HCT116 (cell line): ENCODE data around the gene CDH4. TPM values are rescaled to one million over a fixed set of nuclear protein-coding genes. Genes with fewer than 3 reads are reported as not detected.

Experiments used
- ATAC-seq: fragments of 200-7000 bp; cut with Tn5 transposase; 2 replicates; pipeline ENCODE4 v1.9.1; 2020; ENCODE audit warnings: mild to moderate bottlenecking, moderate library complexity
- BruUV-seq: library from RNA; stranded (reverse); fragments of 400-500 nt; replicated peaks from 2 replicates; lab custom pipeline; 2021; lab: Mats Ljungman, UMichigan
- CTCF ChIA-PET: fragments of 300-600 bp; sonication (Branson Sonifier 250); formaldehyde crosslinking; loops from one replicate; lab custom pipeline; 2021; ENCODE audit warnings: antibody characterized with exemption; lab: Charles Lee
- POLR2A ChIA-PET: fragments of 300-600, 350-600 bp; sonication (Branson Sonifier 250); formaldehyde crosslinking; loops from one replicate; lab custom pipeline; 2021; ENCODE audit warnings: antibody characterized with exemption; lab: Charles Lee
- RAD21 ChIA-PET, 2 experiments: fragments of 300-600 bp; sonication (Branson Sonifier 250); formaldehyde crosslinking; loops; one replicate each; lab custom pipeline; 2023; ENCODE audit warnings: low total read pairs in 2 of 2; ENCODE audit not compliant: uncharacterized antibody in 2 of 2, unreplicated experiment in 2 of 2, low non-redundant PET in 1 of 2; lab: Charles Lee
- DNase-seq: peaks from one replicate; pipeline ENCODE4 v3.0.0-alpha.2; 2010; ENCODE audit warnings: low read depth, low spot score
- H2AFZ ChIP-seq: fragments of 200-600 bp; shearing (Covaris generic), sonication (generic); 2 replicates; pipeline ENCODE4 v1.6.1; 2017; ENCODE audit warnings: low read depth, mixed run types, mixed read lengths, antibody characterized with exemption, low read length; ENCODE audit not compliant: poor library complexity, severe bottlenecking
- H3K27ac ChIP-seq: 2 replicates; pipeline ENCODE4 v1.5.1; 2012; ENCODE audit warnings: low read depth, low read length
- H3K27me3 ChIP-seq: fragments of 200-600 bp; sonication (generic); 2 replicates; pipeline ENCODE4 v1.6.1; 2016; ENCODE audit warnings: mixed run types, low read length, mixed read lengths; ENCODE audit not compliant: insufficient read depth
- H3K36me3 ChIP-seq, 2 experiments: fragments of 200-500 bp in 1 of 2; fragments of 200-600 bp in 1 of 2; sonication (Bioruptor generic) in 1 of 2; sonication (generic) in 1 of 2; 2 replicates each; pipeline versions ENCODE4 v1.5.1 to v1.6.1; 2014 to 2016; ENCODE audit warnings: low read length in 2 of 2, inconsistent platforms in 1 of 2, mixed read lengths in 1 of 2, mixed run types in 1 of 2; ENCODE audit not compliant: insufficient read depth in 2 of 2, control insufficient read depth in 1 of 2
- H3K4me1 ChIP-seq, 2 experiments: fragments of 200-600 bp in 1 of 2; sonication (generic) in 1 of 2; 2 replicates each; pipeline versions ENCODE4 v1.5.1 to v1.6.1; 2012 to 2017; ENCODE audit warnings: low read length in 2 of 2, inconsistent platforms in 1 of 2, mild to moderate bottlenecking in 1 of 2, mixed read lengths in 1 of 2, mixed run types in 1 of 2, moderate library complexity in 1 of 2; ENCODE audit not compliant: insufficient read depth in 2 of 2, control insufficient read depth in 1 of 2
- H3K4me2 ChIP-seq: fragments of 200-600 bp; sonication (generic); 2 replicates; pipeline ENCODE4 v1.6.1; 2017; ENCODE audit warnings: mixed run types, low read length, mixed read lengths
- H3K4me3 ChIP-seq, 2 experiments: fragments of 200-600 bp in 1 of 2; sonication (generic) in 1 of 2; replicated peaks in 1 of 2; 2 replicates each; pipeline ENCODE4 v1.5.1; 2011 to 2016; ENCODE audit warnings: low read length in 2 of 2, control low read depth in 1 of 2, low read depth in 1 of 2, mild to moderate bottlenecking in 1 of 2, mixed read lengths in 1 of 2, mixed run types in 1 of 2
- H3K79me2 ChIP-seq: fragments of 200-600 bp; sonication (generic); 2 replicates; pipeline ENCODE4 v1.6.1; 2017; ENCODE audit warnings: mild to moderate bottlenecking, mixed run types, low read length, moderate library complexity, mixed read lengths; ENCODE audit not compliant: insufficient read depth
- H3K9ac ChIP-seq: fragments of 200-600 bp; sonication (generic); 2 replicates; pipeline ENCODE4 v1.6.1; 2016; ENCODE audit warnings: low read length, mixed read lengths
- H3K9me2 ChIP-seq: fragments of 200-600 bp; sonication (generic), shearing (Covaris generic); 2 replicates; pipeline ENCODE4 v1.6.1; 2017; ENCODE audit warnings: mixed run types, mild to moderate bottlenecking, moderate library complexity; ENCODE audit not compliant: insufficient read depth
- H3K9me3 ChIP-seq, 2 experiments: fragments of 200-500 bp in 1 of 2; fragments of 200-600 bp in 1 of 2; sonication (Bioruptor generic) in 1 of 2; sonication (generic) in 1 of 2; 2 replicates each; pipeline ENCODE4 v1.6.1; 2014 to 2017; ENCODE audit warnings: low read length in 2 of 2, mixed read lengths in 2 of 2, inconsistent platforms in 1 of 2, low read depth in 1 of 2, mild to moderate bottlenecking in 1 of 2, mixed run types in 1 of 2, moderate library complexity in 1 of 2; ENCODE audit not compliant: control insufficient read depth in 1 of 2, insufficient read depth in 1 of 2
- H4K20me1 ChIP-seq: fragments of 200-600 bp; sonication (generic), shearing (Covaris generic); 2 replicates; pipeline ENCODE4 v1.6.1; 2017; ENCODE audit warnings: mixed run types, mild to moderate bottlenecking, moderate library complexity; ENCODE audit not compliant: insufficient read depth
- CBX3 ChIP-seq: IDR thresholded peaks from 2 replicates; pipeline ENCODE4 v1.6.1; 2012; ENCODE audit warnings: low read depth
- EGR1 ChIP-seq: IDR thresholded peaks from 2 replicates; pipeline ENCODE4 v1.6.1; 2012; ENCODE audit warnings: low read depth
- ELF1 ChIP-seq: IDR thresholded peaks from 2 replicates; pipeline ENCODE4 v1.6.1; 2012; ENCODE audit warnings: low read depth, borderline replicate concordance
- EZH2 ChIP-seq: fragments of 200-600 bp; sonication (generic); IDR thresholded peaks from 2 replicates; pipeline ENCODE4 v1.6.1; 2017; ENCODE audit warnings: antibody characterized with exemption, mixed run types
- POLR2AphosphoS5 ChIP-seq: IDR thresholded peaks from 2 replicates; pipeline ENCODE4 v1.6.1; 2011; ENCODE audit warnings: mild to moderate bottlenecking, low read depth, low read length, moderate library complexity
- TCF7L2 ChIP-seq: IDR thresholded peaks from 2 replicates; pipeline ENCODE4 v1.7.0; 2011; ENCODE audit warnings: borderline replicate concordance, inconsistent platforms; ENCODE audit not compliant: insufficient read depth, insufficient read length; ENCODE audit errors: extremely low read depth
- ZFX ChIP-seq: fragments of 450-650 bp; IDR thresholded peaks from 2 replicates; pipeline ENCODE4 v1.6.1; 2017
- ZNF274 ChIP-seq: fragments of 200-500 bp; sonication (Bioruptor generic); IDR thresholded peaks from 2 replicates; pipeline ENCODE4 v1.6.1; 2014; ENCODE audit warnings: mild to moderate bottlenecking, low read depth, low read length, inconsistent platforms
- intact Hi-C: fragments of 100-400 bp; cut with micrococcal nuclease; formaldehyde crosslinking; loops from 2 replicates; pipeline ENCODE4 v1.10.0; 2022
- total RNA-seq: library from RNA; stranded (reverse); gene quantifications from one replicate; pipeline ENCODE4 v1.2.1, GENCODE V29; 2021; ENCODE audit not compliant: unreplicated experiment
- TF ChIP-seq, protein P1 (sequence below), 3 experiments: fragments of 200-600 bp in 1 of 3; sonication (generic) in 1 of 3; IDR thresholded peaks in 2 of 3; conservative IDR thresholded peaks in 1 of 3; 2 replicates each; pipeline ENCODE4 v1.5.1; 2012 to 2017; ENCODE audit warnings: low read depth in 2 of 3, low read length in 2 of 3, antibody characterized with exemption in 1 of 3, borderline replicate concordance in 1 of 3, control low read depth in 1 of 3, mild to moderate bottlenecking in 1 of 3, mixed read lengths in 1 of 3, mixed run types in 1 of 3, moderate library complexity in 1 of 3; ENCODE audit not compliant: insufficient read depth in 1 of 3
- TF ChIP-seq, protein P2 (sequence below): IDR thresholded peaks from 2 replicates; pipeline ENCODE4 v1.6.1; 2011; ENCODE audit warnings: mild to moderate bottlenecking, low read length, moderate library complexity; ENCODE audit not compliant: insufficient replicate concordance; ENCODE audit errors: extremely low read depth
- TF ChIP-seq, protein P3 (sequence below): IDR thresholded peaks from 2 replicates; pipeline ENCODE4 v1.6.1; 2012; ENCODE audit warnings: low read depth

The CDH4 gene
- total RNA-seq, 1 experiment from 2014 or later: not detected

DNA sequence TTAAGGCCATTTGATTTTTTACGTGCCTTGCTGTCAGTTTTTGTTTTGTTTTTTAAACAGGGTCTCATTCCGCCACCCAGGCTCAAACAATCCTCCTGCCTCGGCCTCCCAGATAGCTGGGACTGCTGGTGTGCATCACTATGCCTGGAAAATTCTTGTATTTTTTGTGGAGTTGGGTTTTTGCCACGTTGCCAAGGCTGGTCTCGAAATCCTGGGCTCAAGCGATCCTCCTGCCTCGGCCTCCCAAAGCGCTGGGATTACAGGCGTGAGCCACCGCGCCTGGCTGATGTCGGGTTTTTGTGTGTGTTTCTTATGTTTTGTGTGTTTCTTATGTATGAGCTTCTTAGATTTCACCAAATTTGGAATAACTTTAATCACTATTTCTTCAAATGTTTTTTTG, 708.8 kb downstream of the CDH4 start:
- Histone ChIP-seq H3K27ac (no peak overlapping the region), H3K79me2 (no peaks in the 10 kb centered on the region), H3K9ac (no peak overlapping the region), H3K4me1 (no peaks in the 10 kb centered on the region), H3K36me3 (no peaks in the 10 kb centered on the region), H3K4me2 (no peak overlapping the region), H3K27me3 (no peaks in the 10 kb centered on the region), H3K9me2 (no peaks in the 10 kb centered on the region), H3K9me3 (no peaks in the 10 kb centered on the region), H4K20me1 (no peaks in the 10 kb centered on the region), H2AFZ (no peak overlapping the region), H3K4me3 (no peak overlapping the region)
- intact Hi-C loops: no loop called here
- TF ChIP-seq EZH2 (no peak), POLR2AphosphoS5 (no peak), EGR1 (no peak), ELF1 (no peak), ZNF274 (no peak), TCF7L2 (no peak), ZFX (no peak), CBX3 (no peak)
- TF ChIP-seq, protein P1, sequence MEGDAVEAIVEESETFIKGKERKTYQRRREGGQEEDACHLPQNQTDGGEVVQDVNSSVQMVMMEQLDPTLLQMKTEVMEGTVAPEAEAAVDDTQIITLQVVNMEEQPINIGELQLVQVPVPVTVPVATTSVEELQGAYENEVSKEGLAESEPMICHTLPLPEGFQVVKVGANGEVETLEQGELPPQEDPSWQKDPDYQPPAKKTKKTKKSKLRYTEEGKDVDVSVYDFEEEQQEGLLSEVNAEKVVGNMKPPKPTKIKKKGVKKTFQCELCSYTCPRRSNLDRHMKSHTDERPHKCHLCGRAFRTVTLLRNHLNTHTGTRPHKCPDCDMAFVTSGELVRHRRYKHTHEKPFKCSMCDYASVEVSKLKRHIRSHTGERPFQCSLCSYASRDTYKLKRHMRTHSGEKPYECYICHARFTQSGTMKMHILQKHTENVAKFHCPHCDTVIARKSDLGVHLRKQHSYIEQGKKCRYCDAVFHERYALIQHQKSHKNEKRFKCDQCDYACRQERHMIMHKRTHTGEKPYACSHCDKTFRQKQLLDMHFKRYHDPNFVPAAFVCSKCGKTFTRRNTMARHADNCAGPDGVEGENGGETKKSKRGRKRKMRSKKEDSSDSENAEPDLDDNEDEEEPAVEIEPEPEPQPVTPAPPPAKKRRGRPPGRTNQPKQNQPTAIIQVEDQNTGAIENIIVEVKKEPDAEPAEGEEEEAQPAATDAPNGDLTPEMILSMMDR (IDR thresholded peaks at IDR 0.05 in 2 of 3, conservative IDR thresholded peaks at IDR 0.05 in 1 of 3; ENCODE audit: borderline replicate concordance in 1 of 3, insufficient read depth in 1 of 3, low read depth in 2 of 3, low read length in 2 of 3): no peak
- TF ChIP-seq, protein P2, sequence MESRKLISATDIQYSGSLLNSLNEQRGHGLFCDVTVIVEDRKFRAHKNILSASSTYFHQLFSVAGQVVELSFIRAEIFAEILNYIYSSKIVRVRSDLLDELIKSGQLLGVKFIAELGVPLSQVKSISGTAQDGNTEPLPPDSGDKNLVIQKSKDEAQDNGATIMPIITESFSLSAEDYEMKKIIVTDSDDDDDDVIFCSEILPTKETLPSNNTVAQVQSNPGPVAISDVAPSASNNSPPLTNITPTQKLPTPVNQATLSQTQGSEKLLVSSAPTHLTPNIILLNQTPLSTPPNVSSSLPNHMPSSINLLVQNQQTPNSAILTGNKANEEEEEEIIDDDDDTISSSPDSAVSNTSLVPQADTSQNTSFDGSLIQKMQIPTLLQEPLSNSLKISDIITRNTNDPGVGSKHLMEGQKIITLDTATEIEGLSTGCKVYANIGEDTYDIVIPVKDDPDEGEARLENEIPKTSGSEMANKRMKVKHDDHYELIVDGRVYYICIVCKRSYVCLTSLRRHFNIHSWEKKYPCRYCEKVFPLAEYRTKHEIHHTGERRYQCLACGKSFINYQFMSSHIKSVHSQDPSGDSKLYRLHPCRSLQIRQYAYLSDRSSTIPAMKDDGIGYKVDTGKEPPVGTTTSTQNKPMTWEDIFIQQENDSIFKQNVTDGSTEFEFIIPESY: no peak
- TF ChIP-seq, protein P3, sequence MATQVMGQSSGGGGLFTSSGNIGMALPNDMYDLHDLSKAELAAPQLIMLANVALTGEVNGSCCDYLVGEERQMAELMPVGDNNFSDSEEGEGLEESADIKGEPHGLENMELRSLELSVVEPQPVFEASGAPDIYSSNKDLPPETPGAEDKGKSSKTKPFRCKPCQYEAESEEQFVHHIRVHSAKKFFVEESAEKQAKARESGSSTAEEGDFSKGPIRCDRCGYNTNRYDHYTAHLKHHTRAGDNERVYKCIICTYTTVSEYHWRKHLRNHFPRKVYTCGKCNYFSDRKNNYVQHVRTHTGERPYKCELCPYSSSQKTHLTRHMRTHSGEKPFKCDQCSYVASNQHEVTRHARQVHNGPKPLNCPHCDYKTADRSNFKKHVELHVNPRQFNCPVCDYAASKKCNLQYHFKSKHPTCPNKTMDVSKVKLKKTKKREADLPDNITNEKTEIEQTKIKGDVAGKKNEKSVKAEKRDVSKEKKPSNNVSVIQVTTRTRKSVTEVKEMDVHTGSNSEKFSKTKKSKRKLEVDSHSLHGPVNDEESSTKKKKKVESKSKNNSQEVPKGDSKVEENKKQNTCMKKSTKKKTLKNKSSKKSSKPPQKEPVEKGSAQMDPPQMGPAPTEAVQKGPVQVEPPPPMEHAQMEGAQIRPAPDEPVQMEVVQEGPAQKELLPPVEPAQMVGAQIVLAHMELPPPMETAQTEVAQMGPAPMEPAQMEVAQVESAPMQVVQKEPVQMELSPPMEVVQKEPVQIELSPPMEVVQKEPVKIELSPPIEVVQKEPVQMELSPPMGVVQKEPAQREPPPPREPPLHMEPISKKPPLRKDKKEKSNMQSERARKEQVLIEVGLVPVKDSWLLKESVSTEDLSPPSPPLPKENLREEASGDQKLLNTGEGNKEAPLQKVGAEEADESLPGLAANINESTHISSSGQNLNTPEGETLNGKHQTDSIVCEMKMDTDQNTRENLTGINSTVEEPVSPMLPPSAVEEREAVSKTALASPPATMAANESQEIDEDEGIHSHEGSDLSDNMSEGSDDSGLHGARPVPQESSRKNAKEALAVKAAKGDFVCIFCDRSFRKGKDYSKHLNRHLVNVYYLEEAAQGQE: no peak
- ATAC-seq (no peak), DNase-seq (no peak)
- ChIA-PET CTCF (no interaction called here), RAD21 (no interaction called here), POLR2A (no interaction called here)
- no TSS peak for BruUV-seq
